Measurements from ENCODE around the gene ABCC5.
A peak's percentile ranks its signal among the peaks of the same experiment; 100 is the strongest.

Gene ABCC5

GRCh38 chr3:183898028-183898431 is 119.7 kb downstream of the ABCC5 start:
- Histone ChIP-seq H3K36me3 (ENCODE audit: insufficient read depth, low read depth, low read length) (no peaks in the 10 kb centered on the region), H3K27me3 (ENCODE audit: insufficient read depth, low read length) (no peaks in the 10 kb centered on the region), H3K9me3 (ENCODE audit: insufficient read depth, low read depth, low read length) (no peaks in the 10 kb centered on the region; the same call in 1 of the 2 replicates), H3K4me1 (ENCODE audit: insufficient read depth, low read length) (peaks cover 3% of the 10 kb centered on the region; the same call in 1 of the 2 replicates), H3K4me3 (ENCODE audit: low read length) (no peak overlapping the region), H3K9ac (ENCODE audit: low read depth, low read length) (no peak overlapping the region), H3K27ac (ENCODE audit: low read length) (no peak overlapping the region)

- H3K4me3 ChIP-seq (ENCODE audit: low read length) = no peak overlapping the region
- H3K9me3 ChIP-seq (ENCODE audit: insufficient read depth, low read depth, low read length) = no peaks in the 10 kb centered on the region; the same call in 1 of the 2 replicates
- no peak overlapping the region for H3K9ac ChIP-seq (ENCODE audit: low read depth, low read length)
- peaks cover 3% of the 10 kb centered on the region; the same call in 1 of the 2 replicates for H3K4me1 ChIP-seq (ENCODE audit: insufficient read depth, low read length)
- H3K27ac ChIP-seq (ENCODE audit: low read length) = no peak overlapping the region
- no peaks in the 10 kb centered on the region for H3K36me3 ChIP-seq (ENCODE audit: insufficient read depth, low read depth, low read length)
- H3K27me3 ChIP-seq (ENCODE audit: insufficient read depth, low read length) = no peaks in the 10 kb centered on the region
These were observed 120.1 kb downstream of the ABCC5 start for GRCh38 chr3:183897606-183898005.

- H3K4me1 ChIP-seq (ENCODE audit: insufficient read depth, low read length) = peaks cover 3% of the 10 kb centered on the region; the same call in 1 of the 2 replicates
- no peak overlapping the region for H3K27ac ChIP-seq (ENCODE audit: low read length)
- H3K36me3 ChIP-seq (ENCODE audit: insufficient read depth, low read depth, low read length) = no peaks in the 10 kb centered on the region
- no peaks in the 10 kb centered on the region for H3K27me3 ChIP-seq (ENCODE audit: insufficient read depth, low read length)
- H3K4me3 ChIP-seq (ENCODE audit: low read length) = no peak overlapping the region
- H3K9ac ChIP-seq (ENCODE audit: low read depth, low read length) = no peak overlapping the region
- no peaks in the 10 kb centered on the region; the same call in 1 of the 2 replicates for H3K9me3 ChIP-seq (ENCODE audit: insufficient read depth, low read depth, low read length)
These were observed 121.1 kb downstream of the ABCC5 start for GRCh38 chr3:183896610-183897009.

GRCh38 chr3:183896184-183896583 is 121.5 kb downstream of the ABCC5 start:
- no peak overlapping the region for H3K27ac ChIP-seq (ENCODE audit: low read length)

GRCh38 chr3:183895774-183896173 is 121.9 kb downstream of the ABCC5 start:
- Histone ChIP-seq H3K4me3 (ENCODE audit: low read length) (no peak overlapping the region), H3K9me3 (ENCODE audit: insufficient read depth, low read depth, low read length) (no peaks in the 10 kb centered on the region; the same call in 1 of the 2 replicates), H3K36me3 (ENCODE audit: insufficient read depth, low read depth, low read length) (no peaks in the 10 kb centered on the region), H3K27ac (ENCODE audit: low read length) (no peak overlapping the region), H3K9ac (ENCODE audit: low read depth, low read length) (no peak overlapping the region), H3K4me1 (ENCODE audit: insufficient read depth, low read length) (peaks cover 3% of the 10 kb centered on the region; the same call in 1 of the 2 replicates), H3K27me3 (ENCODE audit: insufficient read depth, low read length) (no peaks in the 10 kb centered on the region)

More at GRCh38 chr3:183896184-183896583, 121.5 kb downstream of the ABCC5 start:
- Histone ChIP-seq H3K4me3 (ENCODE audit: low read length) (no peak overlapping the region), H3K9ac (ENCODE audit: low read depth, low read length) (no peak overlapping the region), H3K4me1 (ENCODE audit: insufficient read depth, low read length) (peaks cover 3% of the 10 kb centered on the region; the same call in 1 of the 2 replicates), H3K9me3 (ENCODE audit: insufficient read depth, low read depth, low read length) (no peaks in the 10 kb centered on the region; the same call in 1 of the 2 replicates), H3K36me3 (ENCODE audit: insufficient read depth, low read depth, low read length) (no peaks in the 10 kb centered on the region), H3K27me3 (ENCODE audit: insufficient read depth, low read length) (no peaks in the 10 kb centered on the region)

- H3K9ac ChIP-seq (ENCODE audit: low read depth, low read length) = no peak overlapping the region
- no peaks in the 10 kb centered on the region; the same call in 1 of the 2 replicates for H3K9me3 ChIP-seq (ENCODE audit: insufficient read depth, low read depth, low read length)
- no peak overlapping the region for H3K27ac ChIP-seq (ENCODE audit: low read length)
- no peaks in the 10 kb centered on the region for H3K36me3 ChIP-seq (ENCODE audit: insufficient read depth, low read depth, low read length)
- H3K4me1 ChIP-seq (ENCODE audit: insufficient read depth, low read length) = peaks cover 3% of the 10 kb centered on the region; the same call in 1 of the 2 replicates
- H3K27me3 ChIP-seq (ENCODE audit: insufficient read depth, low read length) = no peaks in the 10 kb centered on the region
- H3K4me3 ChIP-seq (ENCODE audit: low read length) = no peak overlapping the region
These were observed 122.4 kb downstream of the ABCC5 start for GRCh38 chr3:183895296-183895695.

- Histone ChIP-seq H3K9ac (ENCODE audit: low read depth, low read length) (no peak overlapping the region), H3K4me3 (ENCODE audit: low read length) (no peak overlapping the region), H3K4me1 (ENCODE audit: insufficient read depth, low read length) (peaks cover 1% of the 10 kb centered on the region; the same call in 1 of the 2 replicates), H3K36me3 (ENCODE audit: insufficient read depth, low read depth, low read length) (no peaks in the 10 kb centered on the region), H3K27me3 (ENCODE audit: insufficient read depth, low read length) (no peaks in the 10 kb centered on the region; the same call in 1 of the 2 replicates), H3K9me3 (ENCODE audit: insufficient read depth, low read depth, low read length) (no peaks in the 10 kb centered on the region), H3K27ac (ENCODE audit: low read length) (no peak overlapping the region)
These were observed 125.0 kb downstream of the ABCC5 start for GRCh38 chr3:183892610-183893214.

- Histone ChIP-seq H3K27me3 (ENCODE audit: insufficient read depth, low read length) (no peaks in the 10 kb centered on the region; the same call in 1 of the 2 replicates), H3K4me1 (ENCODE audit: insufficient read depth, low read length) (no peaks in the 10 kb centered on the region), H3K4me3 (ENCODE audit: low read length) (no peak overlapping the region), H3K27ac (ENCODE audit: low read length) (no peak overlapping the region), H3K9me3 (ENCODE audit: insufficient read depth, low read depth, low read length) (no peaks in the 10 kb centered on the region), H3K36me3 (ENCODE audit: insufficient read depth, low read depth, low read length) (no peaks in the 10 kb centered on the region), H3K9ac (ENCODE audit: low read depth, low read length) (no peak overlapping the region)
These were observed 131.9 kb downstream of the ABCC5 start for GRCh38 chr3:183885766-183886165.

- H3K4me1 ChIP-seq (ENCODE audit: insufficient read depth, low read length) = no peaks in the 10 kb centered on the region
- H3K27me3 ChIP-seq (ENCODE audit: insufficient read depth, low read length) = no peaks in the 10 kb centered on the region; the same call in 1 of the 2 replicates
- H3K36me3 ChIP-seq (ENCODE audit: insufficient read depth, low read depth, low read length) = 0 out of 2 replicates have a peak, but pooled peaks cover 4% of the 10 kb centered on the region
- H3K9ac ChIP-seq (ENCODE audit: low read depth, low read length) = peak within 1 kb of the TSS; percentile 98
- H3K9me3 ChIP-seq (ENCODE audit: insufficient read depth, low read depth, low read length) = no peaks in the 10 kb centered on the region
- H3K27ac ChIP-seq (ENCODE audit: low read length) = peak within 1 kb of the TSS; percentile 94
- peak within 1 kb of the TSS; percentile 100 for H3K4me3 ChIP-seq (ENCODE audit: low read length)
These were observed 133.0 kb downstream of the ABCC5 start, which contains the start of gene PARL for GRCh38 chr3:183884427-183885296. TSS of gene PARL (minus strand) at chr3:183884880. CDS start at chr3:183884846, 34 bp downstream.

- Histone ChIP-seq H3K4me3 (ENCODE audit: low read length) (peak overlapping the region; percentile 100), H3K9ac (ENCODE audit: low read depth, low read length) (peak overlapping the region; percentile 98), H3K27ac (ENCODE audit: low read length) (peak overlapping the region; percentile 94), H3K9me3 (ENCODE audit: insufficient read depth, low read depth, low read length) (no peaks in the 10 kb centered on the region), H3K27me3 (ENCODE audit: insufficient read depth, low read length) (no peaks in the 10 kb centered on the region), H3K36me3 (ENCODE audit: insufficient read depth, low read depth, low read length) (0 out of 2 replicates have a peak, but pooled peaks cover 4% of the 10 kb centered on the region), H3K4me1 (ENCODE audit: insufficient read depth, low read length) (peaks cover 4% of the 10 kb centered on the region; the same call in 1 of the 2 replicates)
These were observed 133.6 kb downstream of the ABCC5 start for GRCh38 chr3:183884097-183884426.

- H3K9me3 ChIP-seq (ENCODE audit: insufficient read depth, low read depth, low read length) = no peaks in the 10 kb centered on the region
- peak overlapping the region; percentile 94 for H3K27ac ChIP-seq (ENCODE audit: low read length)
- peaks cover 7% of the 10 kb centered on the region; the same call in 1 of the 2 replicates for H3K4me1 ChIP-seq (ENCODE audit: insufficient read depth, low read length)
- peak overlapping the region; percentile 100 for H3K4me3 ChIP-seq (ENCODE audit: low read length)
- H3K36me3 ChIP-seq (ENCODE audit: insufficient read depth, low read depth, low read length) = 0 out of 2 replicates have a peak, but pooled peaks cover 4% of the 10 kb centered on the region
- H3K9ac ChIP-seq (ENCODE audit: low read depth, low read length) = peak overlapping the region; percentile 98
- no peaks in the 10 kb centered on the region for H3K27me3 ChIP-seq (ENCODE audit: insufficient read depth, low read length)
These were observed 134.2 kb downstream of the ABCC5 start for GRCh38 chr3:183883291-183884096.
